Activated naive CD8-positive, alpha-beta T cell treated with anti-CD3 and anti-CD28 coated beads, Interleukin-2, amount 50 U/mL, for 24 hours (primary cell): ENCODE data around the gene PPM1H.
"Not testable (repeated sequence)": the region's sequence is repeated elsewhere in the genome, so short reads cannot be mapped to it uniquely, and the experiment has no call there.

Experiments
- ATAC-seq: fragments of 150-1000 bp; cut with Tn5 transposase; one replicate; pipeline ENCODE4 v1.10.0; 2021
- DNase-seq: peaks from one replicate; pipeline ENCODE4 v3.0.0; 2021
- H3K27ac Mint-ChIP-seq: one replicate; pipeline ENCODE4 v1.8.0; 2021; ENCODE audit warnings: mild to moderate bottlenecking, mixed read lengths
- H3K27me3 Mint-ChIP-seq: one replicate; pipeline ENCODE4 v1.8.0; 2021; ENCODE audit warnings: mixed read lengths
- H3K36me3 Mint-ChIP-seq: one replicate; pipeline ENCODE4 v1.8.0; 2021; ENCODE audit warnings: low read depth, mixed read lengths
- H3K4me1 Mint-ChIP-seq: one replicate; pipeline ENCODE4 v1.8.0; 2021; ENCODE audit warnings: mixed read lengths
- H3K4me3 Mint-ChIP-seq: one replicate; pipeline ENCODE4 v1.8.0; 2021; ENCODE audit warnings: mild to moderate bottlenecking, moderate library complexity, mixed read lengths
- H3K9me3 Mint-ChIP-seq: one replicate; pipeline ENCODE4 v1.8.0; 2021; ENCODE audit warnings: mixed read lengths

PPM1H gene

DNA sequence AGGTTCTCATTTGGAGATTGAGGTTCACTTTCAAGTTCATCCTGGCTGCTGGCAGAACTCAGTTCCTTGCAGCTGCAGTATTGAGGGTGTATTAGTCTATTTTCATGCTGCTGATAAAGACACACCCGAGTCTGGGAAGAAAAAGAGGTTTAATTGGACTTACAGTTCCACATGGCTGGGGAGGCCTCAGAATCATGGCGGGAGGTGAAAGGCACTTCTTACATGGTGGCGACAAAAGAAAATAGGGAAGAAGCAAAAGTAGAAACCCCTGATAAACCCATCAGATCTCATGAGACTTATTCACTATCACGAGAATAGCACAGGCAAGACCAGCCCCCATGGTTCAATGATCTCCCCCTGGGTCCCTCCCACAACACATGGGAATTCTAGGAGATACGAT lies 50.1 kb downstream of the PPM1H start:
- not testable (repeated sequence) for H3K9me3 Mint-ChIP-seq, H3K27me3 Mint-ChIP-seq, ATAC-seq, H3K4me3 Mint-ChIP-seq, H3K27ac Mint-ChIP-seq, DNase-seq, H3K36me3 Mint-ChIP-seq, H3K4me1 Mint-ChIP-seq

GRCh38 chr12:62882696-62883095 lies 52.3 kb downstream of the PPM1H start:
- no peak for ATAC-seq
- H3K9me3 Mint-ChIP-seq = no peaks in the 10 kb centered on the region
- no peak for DNase-seq
- no peak overlapping the region for H3K27ac Mint-ChIP-seq
- peaks cover 2% of the 10 kb centered on the region for H3K27me3 Mint-ChIP-seq
- H3K4me1 Mint-ChIP-seq = no peaks in the 10 kb centered on the region
- no peak overlapping the region for H3K4me3 Mint-ChIP-seq
- H3K36me3 Mint-ChIP-seq = no peaks in the 10 kb centered on the region

- Mint-ChIP-seq H3K4me3 (no peak overlapping the region), H3K4me1 (no peaks in the 10 kb centered on the region), H3K27me3 (peaks cover 2% of the 10 kb centered on the region), H3K27ac (no peak overlapping the region), H3K9me3 (no peaks in the 10 kb centered on the region), H3K36me3 (no peaks in the 10 kb centered on the region)
- DNase-seq = no peak
- no peak for ATAC-seq
Observed at GRCh38 chr12:62882140-62882539, 52.8 kb downstream of the PPM1H start.

- no peaks in the 10 kb centered on the region for H3K36me3 Mint-ChIP-seq
- ATAC-seq = no peak
- H3K27ac Mint-ChIP-seq = no peak overlapping the region
- H3K27me3 Mint-ChIP-seq = peaks cover under 1% of the 10 kb centered on the region
- no peaks in the 10 kb centered on the region for H3K9me3 Mint-ChIP-seq
- no peaks in the 10 kb centered on the region for H3K4me1 Mint-ChIP-seq
- no peak for DNase-seq
- no peak overlapping the region for H3K4me3 Mint-ChIP-seq
Observed at GRCh38 chr12:62879691-62880090, 55.3 kb downstream of the PPM1H start.

GRCh38 chr12:62879228-62879627 lies 55.7 kb downstream of the PPM1H start:
- not testable (repeated sequence) for H3K4me1 Mint-ChIP-seq, DNase-seq, ATAC-seq, H3K36me3 Mint-ChIP-seq, H3K9me3 Mint-ChIP-seq, H3K4me3 Mint-ChIP-seq, H3K27me3 Mint-ChIP-seq, H3K27ac Mint-ChIP-seq

DNA sequence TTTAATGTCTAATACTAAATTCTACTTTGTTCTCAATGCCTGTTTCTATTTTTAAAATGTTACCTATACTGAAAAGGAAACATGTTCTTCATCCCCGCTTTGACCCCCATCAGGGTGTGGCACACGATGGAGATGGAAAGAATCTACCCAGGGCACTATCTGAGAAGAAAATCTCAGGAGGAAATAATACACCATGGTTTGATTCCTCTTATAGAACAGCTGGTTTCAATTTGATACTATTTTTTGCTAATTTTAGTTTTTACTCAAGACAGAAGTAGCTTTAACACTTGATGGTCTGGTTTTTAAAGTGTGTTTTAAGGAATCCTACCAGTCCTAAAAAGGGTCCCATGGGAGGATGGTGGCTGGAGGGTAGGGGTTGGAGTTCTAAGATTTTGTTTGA lies 56.7 kb downstream of the PPM1H start:
- no peak for ATAC-seq
- DNase-seq = no peak
- Mint-ChIP-seq H3K27me3 (no peaks in the 10 kb centered on the region), H3K4me3 (no peak overlapping the region), H3K9me3 (no peaks in the 10 kb centered on the region), H3K4me1 (no peaks in the 10 kb centered on the region), H3K36me3 (no peaks in the 10 kb centered on the region), H3K27ac (no peak overlapping the region)

DNA sequence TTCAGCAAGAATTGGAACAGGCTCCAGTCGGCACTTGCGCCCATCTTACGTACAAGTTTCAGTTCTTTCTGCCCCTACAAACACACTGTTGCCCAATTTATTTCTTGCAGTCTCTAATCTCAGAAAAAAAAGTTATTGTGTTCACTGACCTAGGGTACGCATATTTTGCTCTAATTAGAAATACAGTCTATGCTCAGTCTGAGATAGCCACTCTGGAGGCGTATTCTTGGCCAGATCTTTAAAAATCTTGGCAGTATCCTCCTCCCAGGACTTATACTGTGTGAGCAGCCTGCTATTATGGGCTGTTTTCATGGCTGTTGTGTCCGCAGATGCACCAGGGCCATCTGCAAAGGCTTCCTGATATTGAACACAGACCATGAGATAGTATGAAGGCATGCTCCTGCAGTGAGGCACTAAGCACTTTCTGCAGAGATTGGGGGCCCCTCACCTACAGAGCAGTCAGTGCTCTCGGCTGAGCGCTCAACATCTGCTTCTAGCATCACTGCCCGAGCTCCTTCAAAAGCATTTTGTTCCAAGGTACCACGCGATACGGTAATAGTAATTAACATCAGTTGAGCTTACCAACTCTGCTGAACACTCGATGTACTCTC lies 57.9 kb downstream of the PPM1H start:
- H3K4me3 Mint-ChIP-seq = no peak overlapping the region
- no peaks in the 10 kb centered on the region for H3K36me3 Mint-ChIP-seq
- no peaks in the 10 kb centered on the region for H3K27me3 Mint-ChIP-seq
- no peaks in the 10 kb centered on the region for H3K4me1 Mint-ChIP-seq
- DNase-seq (no peak), ATAC-seq (no peak)
- H3K9me3 Mint-ChIP-seq = no peaks in the 10 kb centered on the region
- no peak overlapping the region for H3K27ac Mint-ChIP-seq

- H3K4me3 Mint-ChIP-seq = no peak overlapping the region
- H3K27ac Mint-ChIP-seq = no peak overlapping the region
- H3K36me3 Mint-ChIP-seq = no peaks in the 10 kb centered on the region
- H3K27me3 Mint-ChIP-seq = peaks cover 4% of the 10 kb centered on the region
- no peaks in the 10 kb centered on the region for H3K4me1 Mint-ChIP-seq
- ATAC-seq (no peak), DNase-seq (no peak)
- peaks cover 8% of the 10 kb centered on the region for H3K9me3 Mint-ChIP-seq
Observed at GRCh38 chr12:62873826-62874448, 61.0 kb downstream of the PPM1H start.

DNA sequence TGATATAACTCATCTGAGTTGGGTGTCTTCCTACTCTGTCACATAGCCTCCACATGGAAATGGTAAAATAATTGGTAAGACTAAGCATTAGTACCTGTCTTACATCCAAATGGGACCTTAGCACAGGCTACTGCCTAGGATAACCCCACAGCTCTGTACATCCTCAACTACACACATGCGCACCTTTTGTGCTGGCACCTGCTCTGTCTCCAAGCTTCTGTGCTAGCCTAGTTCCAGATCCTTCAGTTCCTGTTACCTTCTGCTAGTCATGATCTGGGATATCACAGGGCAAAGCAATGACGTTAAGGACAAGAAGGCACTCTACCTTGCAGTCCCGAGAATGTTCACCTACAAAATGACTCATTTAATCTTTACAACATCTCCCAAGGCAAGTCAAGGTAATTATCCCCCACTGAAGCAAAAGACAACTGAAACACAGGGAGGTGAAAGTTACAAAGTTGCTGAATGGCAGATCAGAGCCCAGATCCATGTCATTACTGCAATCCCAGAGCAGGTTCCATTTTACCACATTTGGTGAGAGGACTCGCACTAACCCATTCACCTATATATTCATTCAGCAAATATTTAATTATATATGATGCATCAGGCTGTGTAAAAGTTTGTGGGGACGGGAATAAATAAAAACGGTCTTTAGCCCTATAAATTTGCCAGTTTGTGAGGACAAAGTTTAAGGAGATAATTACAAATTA lies 61.7 kb downstream of the PPM1H start:
- no peaks in the 10 kb centered on the region for H3K36me3 Mint-ChIP-seq
- peaks cover 4% of the 10 kb centered on the region for H3K27me3 Mint-ChIP-seq
- no peak overlapping the region for H3K27ac Mint-ChIP-seq
- DNase-seq (no peak), ATAC-seq (no peak)
- no peak overlapping the region for H3K4me3 Mint-ChIP-seq
- no peaks in the 10 kb centered on the region for H3K4me1 Mint-ChIP-seq
- peaks cover 8% of the 10 kb centered on the region for H3K9me3 Mint-ChIP-seq

GRCh38 chr12:62868820-62869219 lies 66.1 kb downstream of the PPM1H start:
- no peaks in the 10 kb centered on the region for H3K36me3 Mint-ChIP-seq
- H3K27me3 Mint-ChIP-seq = peaks cover 4% of the 10 kb centered on the region
- H3K27ac Mint-ChIP-seq = no peak overlapping the region
- no peak overlapping the region for H3K4me3 Mint-ChIP-seq
- H3K9me3 Mint-ChIP-seq = peaks cover 8% of the 10 kb centered on the region
- no peaks in the 10 kb centered on the region for H3K4me1 Mint-ChIP-seq
- DNase-seq (no peak), ATAC-seq (no peak)

- no peak for DNase-seq
Observed at GRCh38 chr12:62866451-62867082, 68.4 kb downstream of the PPM1H start.

GRCh38 chr12:62865937-62866336 lies 69.0 kb downstream of the PPM1H start:
- no peak for ATAC-seq

More at GRCh38 chr12:62866451-62867082, 68.4 kb downstream of the PPM1H start:
- no peaks in the 10 kb centered on the region for H3K4me1 Mint-ChIP-seq
- no peaks in the 10 kb centered on the region for H3K36me3 Mint-ChIP-seq
- no peak overlapping the region for H3K4me3 Mint-ChIP-seq
- peaks cover 4% of the 10 kb centered on the region for H3K27me3 Mint-ChIP-seq
- no peak overlapping the region for H3K27ac Mint-ChIP-seq
- ATAC-seq = no peak
- H3K9me3 Mint-ChIP-seq = peaks cover 8% of the 10 kb centered on the region

GRCh38 chr12:62865065-62865464 lies 69.9 kb downstream of the PPM1H start:
- H3K9me3 Mint-ChIP-seq = peaks cover under 1% of the 10 kb centered on the region
- H3K4me1 Mint-ChIP-seq = no peaks in the 10 kb centered on the region
- no peak overlapping the region for H3K27ac Mint-ChIP-seq
- no peak overlapping the region for H3K4me3 Mint-ChIP-seq
- H3K27me3 Mint-ChIP-seq = no peaks in the 10 kb centered on the region
- no peaks in the 10 kb centered on the region for H3K36me3 Mint-ChIP-seq
- DNase-seq (no peak), ATAC-seq (no peak)

More at GRCh38 chr12:62865937-62866336, 69.0 kb downstream of the PPM1H start:
- Mint-ChIP-seq H3K9me3 (peaks cover 4% of the 10 kb centered on the region), H3K36me3 (no peaks in the 10 kb centered on the region), H3K4me3 (no peak overlapping the region), H3K27ac (no peak overlapping the region), H3K4me1 (no peaks in the 10 kb centered on the region), H3K27me3 (peaks cover under 1% of the 10 kb centered on the region)
- no peak for DNase-seq

GRCh38 chr12:62862259-62862881 lies 72.6 kb downstream of the PPM1H start:
- no peaks in the 10 kb centered on the region for H3K27me3 Mint-ChIP-seq
- no peak overlapping the region for H3K4me3 Mint-ChIP-seq
- ATAC-seq (no peak), DNase-seq (no peak)
- no peaks in the 10 kb centered on the region for H3K9me3 Mint-ChIP-seq
- H3K4me1 Mint-ChIP-seq = no peaks in the 10 kb centered on the region
- no peaks in the 10 kb centered on the region for H3K36me3 Mint-ChIP-seq
- H3K27ac Mint-ChIP-seq = no peak overlapping the region
